Neural progenitor cell (in vitro differentiated cells): ENCODE measurements around the gene INTS15.

Source experiments
- CTCF ChIP-seq: fragments of 200-600 bp; sonication (generic); IDR thresholded peaks from 2 replicates; pipeline ENCODE4 v1.5.1; 2017; ENCODE audit warnings: antibody characterized with exemption, mild to moderate bottlenecking
- EZH2phosphoT487 ChIP-seq: fragments of 200-600 bp; sonication (generic); IDR thresholded peaks from 2 replicates; pipeline ENCODE4 v1.6.1; 2017; ENCODE audit warnings: antibody characterized with exemption

GRCh38 chr7:6608081-6608480 lies 18.3 kb downstream of the INTS15 start:
- TF ChIP-seq CTCF, result no peak
- TF ChIP-seq EZH2phosphoT487, result no peak
